GM12878 (cell line): ENCODE data around the gene C3orf20. TPM values are rescaled to one million over a fixed set of nuclear protein-coding genes. Genes with fewer than 3 reads are reported as not detected.
A peak's percentile ranks its signal among the peaks of the same experiment; 100 is the strongest.

Experiments used
- BACH1 ChIP-seq: fragments of 450-650 bp; IDR thresholded peaks from 2 replicates; pipeline ENCODE4 v1.6.1; 2017; ENCODE audit warnings: mild to moderate bottlenecking, borderline replicate concordance
- BHLHE40 ChIP-seq, 2 experiments: fragments of 450-650 bp in 1 of 2; IDR thresholded peaks; 2 replicates each; pipeline ENCODE4 v1.6.1; 2011 to 2017; ENCODE audit warnings: low read depth in 2 of 2, borderline replicate concordance in 1 of 2, improper control_type of control experiment in 1 of 2, low read length in 1 of 2, mild to moderate bottlenecking in 1 of 2
- EGR1 ChIP-seq, 2 experiments: IDR thresholded peaks; 1 replicate in 1 of 2; 2 replicates in 1 of 2; pipeline ENCODE4 v1.6.1; 2011 to 2012; ENCODE audit warnings: low read depth in 2 of 2, low read length in 2 of 2, borderline replicate concordance in 1 of 2, mild to moderate bottlenecking in 1 of 2, moderate library complexity in 1 of 2
- ESRRA ChIP-seq: IDR thresholded peaks from 2 replicates; pipeline ENCODE4 v1.6.1; 2012; ENCODE audit warnings: mild to moderate bottlenecking, low read length, improper control_type of control experiment
- FOXK2 ChIP-seq: fragments of 450-650 bp; IDR thresholded peaks from 2 replicates; pipeline ENCODE4 v1.6.1; 2017; ENCODE audit warnings: mild to moderate bottlenecking, moderate library complexity
- GATAD2B ChIP-seq: fragments of 450-650 bp; conservative IDR thresholded peaks from 2 replicates; pipeline ENCODE4 v1.6.1; 2017; ENCODE audit warnings: low read depth, mild to moderate bottlenecking, moderate library complexity
- HCFC1 ChIP-seq: fragments of 150-350 bp; IDR thresholded peaks from 2 replicates; pipeline ENCODE4 v1.6.1; 2014; ENCODE audit warnings: low read length
- HDAC2 ChIP-seq: fragments of 200-600 bp; sonication (generic); IDR thresholded peaks from 2 replicates; pipeline ENCODE4 v1.6.1; 2017
- KAT2A ChIP-seq: conservative IDR thresholded peaks from 2 replicates; pipeline ENCODE4 v1.6.1; 2011; ENCODE audit warnings: low read depth, low read length; ENCODE audit not compliant: control insufficient read depth
- KLF5 ChIP-seq: fragments of 450-650 bp; IDR thresholded peaks from 2 replicates; pipeline ENCODE4 v1.6.1; 2014; ENCODE audit warnings: mild to moderate bottlenecking; ENCODE audit not compliant: partially characterized antibody
- MXI1 ChIP-seq: fragments of 150-350 bp; IDR thresholded peaks from 2 replicates; pipeline ENCODE4 v1.6.1; 2011; ENCODE audit warnings: low read depth, mild to moderate bottlenecking, inconsistent platforms, low read length, improper control_type of control experiment
- NFYA ChIP-seq: IDR thresholded peaks from 2 replicates; pipeline ENCODE4 v1.6.1; 2011; ENCODE audit warnings: low read depth, mild to moderate bottlenecking, low read length, improper control_type of control experiment, borderline replicate concordance
- NR2C1 ChIP-seq: fragments of 450-650 bp; IDR thresholded peaks from 2 replicates; pipeline ENCODE4 v1.6.1; 2017; ENCODE audit warnings: antibody characterized with exemption, mild to moderate bottlenecking, moderate library complexity
- NR2C2 ChIP-seq: IDR thresholded peaks from 2 replicates; pipeline ENCODE4 v1.6.1; 2011; ENCODE audit warnings: borderline replicate concordance, low read depth; ENCODE audit not compliant: control insufficient read depth, insufficient read length
- RB1 ChIP-seq: fragments of 450-650 bp; formaldehyde crosslinking; IDR thresholded peaks from 2 replicates; pipeline ENCODE4 v1.6.1; 2017; ENCODE audit warnings: mild to moderate bottlenecking, borderline replicate concordance
- SMARCA5 ChIP-seq: fragments of 450-650 bp; IDR thresholded peaks from 2 replicates; pipeline ENCODE4 v1.6.1; 2017; ENCODE audit warnings: mild to moderate bottlenecking
- STAT3 ChIP-seq: IDR thresholded peaks from 2 replicates; pipeline ENCODE4 v1.6.1; 2011; ENCODE audit warnings: low read depth, low read length, improper control_type of control experiment
- TCF7 ChIP-seq: IDR thresholded peaks from 2 replicates; pipeline ENCODE4 v1.6.1; 2014; ENCODE audit warnings: antibody characterized with exemption, borderline replicate concordance
- YBX1 ChIP-seq: fragments of 450-650 bp; IDR thresholded peaks from 2 replicates; pipeline ENCODE4 v1.6.1; 2016; ENCODE audit warnings: antibody characterized with exemption
- YY1 ChIP-seq: IDR thresholded peaks from 2 replicates; pipeline ENCODE4 v1.6.1; 2011; ENCODE audit warnings: low read depth, mild to moderate bottlenecking, low read length
- ZBED1 ChIP-seq: IDR thresholded peaks from 2 replicates; pipeline ENCODE4 v1.6.1; 2016; ENCODE audit warnings: borderline replicate concordance
- ZNF217 ChIP-seq: fragments of 450-650 bp; IDR thresholded peaks from 2 replicates; pipeline ENCODE4 v1.6.1; 2017; ENCODE audit warnings: antibody characterized with exemption, mild to moderate bottlenecking
- polyA plus RNA-seq, 11 experiments: library from polyadenylated mRNA; depleted of rRNA in 4 of 11; unstranded in 6 of 11; stranded (reverse) in 5 of 11; fragments of >200 nt; fragmentation: Nextera tagmentation in 4 of 11; fragmentation: Illumina TruSeq in 1 of 11; extraction: Ambion mirVana in 4 of 11; extraction: Trizol in 1 of 11; gene quantifications; 1 replicate in 1 of 11; 2 replicates in 10 of 11; pipeline versions ENCODE4 v1.2.1 to v1.2.3, GENCODE V29; 2011 to 2016; ENCODE audit warnings: inconsistent platforms in 2 of 11, missing spikeins in 2 of 11, low read depth in 1 of 11
- total RNA-seq, 4 experiments: library from RNA; depleted of rRNA in 3 of 4; stranded (reverse); fragments of >200 nt in 3 of 4; fragmentation: Illumina TruSeq in 1 of 4; extraction: Trizol in 1 of 4; gene quantifications; 2 replicates each; pipeline versions ENCODE4 v1.2.1 to v1.2.3, GENCODE V29; 2013 to 2021
- TF ChIP-seq, protein P1 (sequence below): IDR thresholded peaks from 2 replicates; pipeline ENCODE4 v1.6.1; 2011; ENCODE audit warnings: borderline replicate concordance, low read depth, mild to moderate bottlenecking, moderate library complexity, low read length; ENCODE audit not compliant: insufficient read depth, poor library complexity, severe bottlenecking
- TF ChIP-seq, protein P2 (sequence below): IDR thresholded peaks from 2 replicates; pipeline ENCODE4 v1.6.1; 2012; ENCODE audit warnings: low read depth, low read length, improper control_type of control experiment
- TF ChIP-seq, protein P3 (sequence below): fragments of 450-650 bp; formaldehyde crosslinking; IDR thresholded peaks from 2 replicates; pipeline ENCODE4 v1.4.0; 2022; ENCODE audit warnings: mild to moderate bottlenecking, moderate library complexity
- TF ChIP-seq, protein P4 (sequence below): IDR thresholded peaks from 2 replicates; pipeline ENCODE4 v1.6.1; 2012; ENCODE audit warnings: low read depth, low read length, improper control_type of control experiment

The C3orf20 gene
- total and polyA plus RNA-seq, 10 of the 15 experiments (the other 5 are each of a cell fraction or from before 2014, with no cell fraction given) = 0.05 to 2.9 (median 1.0) TPM

DNA sequence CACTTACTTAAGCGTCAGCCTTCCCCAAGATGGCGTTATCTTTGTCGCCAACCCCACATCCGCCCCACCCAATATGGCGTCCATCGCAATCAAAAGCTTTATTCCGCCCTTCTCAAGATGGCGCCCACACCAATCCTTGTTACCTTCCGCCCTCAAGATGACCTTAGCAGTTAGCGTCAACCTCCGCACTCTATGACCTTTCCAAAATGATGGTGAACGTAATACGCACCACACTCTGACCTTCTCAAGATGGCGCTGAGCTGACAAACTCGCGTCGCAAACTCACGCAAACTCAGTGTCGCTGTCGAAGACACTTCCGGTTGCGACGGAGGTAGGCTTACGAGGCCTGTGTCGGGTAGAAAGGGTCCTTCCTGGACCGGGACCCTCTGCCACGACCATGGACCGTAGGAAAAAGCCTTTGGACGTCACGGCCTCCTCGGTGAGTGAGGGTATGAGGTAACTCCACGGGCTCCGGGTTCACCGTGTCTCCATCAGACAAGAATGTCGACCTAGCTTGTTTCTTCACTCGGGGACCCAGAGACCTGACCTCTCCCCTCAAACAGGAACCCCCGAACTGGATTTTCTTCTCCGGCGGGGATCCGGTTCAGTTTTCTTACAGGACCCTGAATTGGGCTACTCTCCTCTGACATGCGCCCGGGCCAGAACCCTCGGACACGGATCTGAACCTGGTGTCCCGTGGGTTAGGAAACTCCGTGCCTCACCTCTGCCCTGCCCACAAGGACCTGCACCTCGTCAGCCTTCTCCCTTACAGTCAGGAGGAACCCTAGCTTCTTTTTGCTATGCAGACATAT lies 23.3 kb upstream of the C3orf20 start, which contains the start of gene CCDC174 (continued):
- TF ChIP-seq YBX1 (no peak), NR2C1 (peak; percentile 98), FOXK2 (peak; percentile 88), STAT3 (no peak), MXI1 (peak; percentile 93), RB1 (peak; percentile 43; the same call in 1 of the 2 replicates), KAT2A (no peak), BHLHE40 (IDR thresholded peaks at IDR 0.05; ENCODE audit: borderline replicate concordance in 1 of 2, low read depth in 2 of 2, low read length in 1 of 2) (no peak; a peak in 1 of 4 replicates), ZNF217 (no peak), KLF5 (peak; percentile 59), BACH1 (peak; percentile 65; the same call in 1 of the 2 replicates), ESRRA (peak; percentile 97), ZBED1 (peak; percentile 68; the same call in 1 of the 2 replicates), YY1 (peak; percentile 100), EGR1 (IDR thresholded peaks at IDR 0.05; ENCODE audit: borderline replicate concordance in 1 of 2, low read depth in 2 of 2, low read length in 2 of 2) (peak in 1 of 2 experiments; percentile 71; a peak in 1 of 3 replicates), TCF7 (no peak; the same call in 1 of the 2 replicates), NR2C2 (peak; percentile 75), SMARCA5 (no peak), GATAD2B (0 out of 2 replicates have a peak, but pooled peaks have one; percentile 52), NFYA (no peak), HDAC2 (no peak), HCFC1 (peak; percentile 98)
- TF ChIP-seq, protein P1, sequence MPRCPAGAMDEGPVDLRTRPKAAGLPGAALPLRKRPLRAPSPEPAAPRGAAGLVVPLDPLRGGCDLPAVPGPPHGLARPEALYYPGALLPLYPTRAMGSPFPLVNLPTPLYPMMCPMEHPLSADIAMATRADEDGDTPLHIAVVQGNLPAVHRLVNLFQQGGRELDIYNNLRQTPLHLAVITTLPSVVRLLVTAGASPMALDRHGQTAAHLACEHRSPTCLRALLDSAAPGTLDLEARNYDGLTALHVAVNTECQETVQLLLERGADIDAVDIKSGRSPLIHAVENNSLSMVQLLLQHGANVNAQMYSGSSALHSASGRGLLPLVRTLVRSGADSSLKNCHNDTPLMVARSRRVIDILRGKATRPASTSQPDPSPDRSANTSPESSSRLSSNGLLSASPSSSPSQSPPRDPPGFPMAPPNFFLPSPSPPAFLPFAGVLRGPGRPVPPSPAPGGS = no peak
- TF ChIP-seq, protein P2, sequence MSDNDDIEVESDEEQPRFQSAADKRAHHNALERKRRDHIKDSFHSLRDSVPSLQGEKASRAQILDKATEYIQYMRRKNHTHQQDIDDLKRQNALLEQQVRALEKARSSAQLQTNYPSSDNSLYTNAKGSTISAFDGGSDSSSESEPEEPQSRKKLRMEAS = no peak
- TF ChIP-seq, protein P3, sequence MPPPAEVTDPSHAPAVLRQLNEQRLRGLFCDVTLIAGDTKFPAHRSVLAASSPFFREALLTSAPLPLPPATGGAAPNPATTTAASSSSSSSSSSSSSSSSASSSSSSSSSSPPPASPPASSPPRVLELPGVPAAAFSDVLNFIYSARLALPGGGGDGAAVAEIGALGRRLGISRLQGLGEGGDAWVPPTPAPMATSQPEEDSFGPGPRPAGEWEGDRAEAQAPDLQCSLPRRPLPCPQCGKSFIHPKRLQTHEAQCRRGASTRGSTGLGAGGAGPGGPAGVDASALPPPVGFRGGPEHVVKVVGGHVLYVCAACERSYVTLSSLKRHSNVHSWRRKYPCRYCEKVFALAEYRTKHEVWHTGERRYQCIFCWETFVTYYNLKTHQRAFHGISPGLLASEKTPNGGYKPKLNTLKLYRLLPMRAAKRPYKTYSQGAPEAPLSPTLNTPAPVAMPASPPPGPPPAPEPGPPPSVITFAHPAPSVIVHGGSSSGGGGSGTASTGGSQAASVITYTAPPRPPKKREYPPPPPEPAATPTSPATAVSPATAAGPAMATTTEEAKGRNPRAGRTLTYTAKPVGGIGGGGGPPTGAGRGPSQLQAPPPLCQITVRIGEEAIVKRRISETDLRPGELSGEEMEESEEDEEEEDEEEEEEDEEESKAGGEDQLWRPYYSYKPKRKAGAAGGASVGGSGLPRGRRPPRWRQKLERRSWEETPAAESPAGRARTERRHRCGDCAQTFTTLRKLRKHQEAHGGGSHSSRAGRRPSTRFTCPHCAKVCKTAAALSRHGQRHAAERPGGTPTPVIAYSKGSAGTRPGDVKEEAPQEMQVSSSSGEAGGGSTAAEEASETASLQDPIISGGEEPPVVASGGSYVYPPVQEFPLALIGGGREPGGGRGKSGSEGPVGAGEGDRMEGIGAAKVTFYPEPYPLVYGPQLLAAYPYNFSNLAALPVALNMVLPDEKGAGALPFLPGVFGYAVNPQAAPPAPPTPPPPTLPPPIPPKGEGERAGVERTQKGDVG (CRISPR knock-in tag) = no peak
- TF ChIP-seq, protein P4, sequence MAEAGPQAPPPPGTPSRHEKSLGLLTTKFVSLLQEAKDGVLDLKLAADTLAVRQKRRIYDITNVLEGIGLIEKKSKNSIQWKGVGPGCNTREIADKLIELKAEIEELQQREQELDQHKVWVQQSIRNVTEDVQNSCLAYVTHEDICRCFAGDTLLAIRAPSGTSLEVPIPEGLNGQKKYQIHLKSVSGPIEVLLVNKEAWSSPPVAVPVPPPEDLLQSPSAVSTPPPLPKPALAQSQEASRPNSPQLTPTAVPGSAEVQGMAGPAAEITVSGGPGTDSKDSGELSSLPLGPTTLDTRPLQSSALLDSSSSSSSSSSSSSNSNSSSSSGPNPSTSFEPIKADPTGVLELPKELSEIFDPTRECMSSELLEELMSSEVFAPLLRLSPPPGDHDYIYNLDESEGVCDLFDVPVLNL = no peak
